Ramos (cell line): ENCODE measurements around the gene SAP30L.

Experiments
- in situ Hi-C: fragments of 300-500 bp; cut with MboI; formaldehyde crosslinking; loops from one replicate; pipeline ENCODE4 v1.14.3; 2022; ENCODE audit warnings: low sequenced_read_pairs; ENCODE audit not compliant: unreplicated experiment

SAP30L gene

DNA sequence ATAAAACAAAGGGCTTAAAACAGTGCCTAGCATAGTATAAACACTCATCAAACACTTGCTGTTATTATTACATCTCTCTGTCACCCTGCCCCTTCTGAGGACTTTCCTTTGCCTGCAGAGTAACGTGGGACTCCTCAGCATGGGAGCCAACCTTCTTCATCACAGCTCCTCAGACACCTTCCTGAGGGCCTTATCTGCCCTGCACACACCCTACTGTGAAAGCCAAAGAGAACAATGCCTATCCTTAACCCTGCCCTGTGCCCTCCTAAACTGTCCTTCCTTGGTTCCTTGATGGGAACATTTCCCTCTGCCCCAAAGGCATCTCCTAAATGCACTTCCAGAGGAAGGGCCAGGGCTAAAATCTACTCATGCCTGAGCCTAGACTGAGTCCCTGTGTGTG is 52.8 kb downstream of the SAP30L start:
- in situ Hi-C loops, result no loop called here

DNA sequence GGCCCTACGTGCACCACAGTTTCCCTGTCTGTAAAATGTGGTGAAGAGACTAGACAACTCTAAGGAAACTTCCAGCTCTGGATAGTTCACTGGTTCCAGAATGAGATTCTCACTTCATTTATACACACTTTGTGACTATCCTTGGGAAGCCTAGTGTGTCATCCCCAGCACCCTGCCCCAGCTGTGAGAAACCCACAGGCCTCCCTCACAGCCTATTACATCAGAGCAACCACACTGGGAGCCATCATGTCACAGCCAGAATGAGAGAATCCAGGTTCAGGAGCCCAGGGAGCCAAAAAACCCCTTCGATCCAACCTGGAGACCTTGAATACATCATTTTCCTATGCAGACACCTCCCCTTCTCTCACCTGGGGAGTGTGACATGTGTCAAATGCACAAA is 53.2 kb downstream of the SAP30L start:
- in situ Hi-C loops, result no loop called here

DNA sequence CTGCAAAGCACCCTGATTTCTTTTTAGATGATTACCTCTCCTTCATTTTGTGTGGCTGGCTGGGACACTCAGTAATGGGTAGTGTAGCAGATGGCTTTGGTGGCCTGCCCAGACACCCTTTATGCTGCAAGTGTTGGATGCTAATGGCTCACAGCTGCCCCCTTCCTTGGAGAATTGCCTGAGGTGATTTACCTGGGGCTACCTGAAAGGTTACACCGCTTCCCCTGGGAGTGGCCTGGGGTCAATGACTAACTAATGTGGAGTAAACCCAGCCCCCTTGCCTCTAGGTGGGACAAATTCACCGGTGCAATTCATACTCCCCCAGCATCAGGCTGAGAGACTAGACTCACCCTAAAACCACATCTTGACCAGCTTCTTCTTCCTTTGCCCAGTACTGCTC is 55.8 kb downstream of the SAP30L start:
- in situ Hi-C loops, result no loop called here

DNA sequence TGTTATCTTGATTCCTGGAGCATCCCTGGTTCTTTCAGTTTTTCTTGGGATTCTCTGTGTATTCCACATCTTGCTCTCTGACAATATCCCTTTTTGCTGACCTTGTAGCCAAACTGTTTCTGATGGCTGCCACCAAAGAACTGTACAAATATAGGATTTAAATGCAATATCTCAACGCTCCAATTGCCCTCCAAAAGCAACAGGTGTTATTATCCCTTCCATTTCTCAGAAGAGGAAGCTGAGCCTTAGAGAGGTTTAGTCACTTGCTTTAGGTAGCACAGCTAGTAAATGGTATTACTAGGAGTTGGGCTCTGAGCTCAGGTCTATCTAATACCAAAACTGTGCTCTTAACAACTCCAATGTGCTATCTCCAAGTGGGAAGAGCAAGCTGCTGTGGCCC is 56.4 kb downstream of the SAP30L start:
- in situ Hi-C loops, result no loop called here

DNA sequence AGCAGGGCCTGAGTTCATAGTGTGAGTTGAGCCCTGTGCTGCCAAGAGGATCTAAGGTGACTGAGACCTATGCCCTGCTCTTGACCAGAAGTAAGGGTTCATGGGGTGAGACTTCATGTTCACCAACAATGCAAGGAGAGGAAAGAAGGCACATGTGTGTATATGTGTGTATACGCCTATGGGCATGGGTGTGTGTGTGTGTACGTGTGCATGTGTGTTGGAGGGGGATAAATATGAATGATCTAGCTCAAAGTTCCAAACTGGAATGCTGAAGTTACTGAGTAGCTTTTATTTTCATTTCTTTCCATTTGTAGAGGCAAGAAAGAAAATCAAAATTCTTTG is 57.9 kb downstream of the SAP30L start:
- in situ Hi-C loops, result no loop called here

DNA sequence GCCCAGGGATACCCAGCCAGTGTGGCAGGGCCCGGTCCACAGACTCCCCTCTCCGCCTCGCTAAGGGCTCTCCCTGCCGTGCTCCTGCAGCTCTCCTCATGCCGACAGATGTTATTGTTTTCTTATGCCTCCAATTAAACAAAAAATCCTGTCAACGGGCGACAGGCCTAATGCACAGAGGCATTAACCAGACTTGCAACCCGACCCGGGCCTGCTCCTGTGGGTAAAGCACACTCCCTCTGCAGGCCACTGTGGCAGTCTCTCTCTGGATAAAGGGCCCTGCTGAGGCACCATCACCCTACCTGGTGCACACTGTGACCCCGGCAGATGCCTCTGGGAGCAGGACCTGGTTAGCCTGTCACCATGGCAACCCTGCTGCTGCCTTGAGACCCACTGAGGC is 59.8 kb downstream of the SAP30L start:
- in situ Hi-C loops, result no loop called here

DNA sequence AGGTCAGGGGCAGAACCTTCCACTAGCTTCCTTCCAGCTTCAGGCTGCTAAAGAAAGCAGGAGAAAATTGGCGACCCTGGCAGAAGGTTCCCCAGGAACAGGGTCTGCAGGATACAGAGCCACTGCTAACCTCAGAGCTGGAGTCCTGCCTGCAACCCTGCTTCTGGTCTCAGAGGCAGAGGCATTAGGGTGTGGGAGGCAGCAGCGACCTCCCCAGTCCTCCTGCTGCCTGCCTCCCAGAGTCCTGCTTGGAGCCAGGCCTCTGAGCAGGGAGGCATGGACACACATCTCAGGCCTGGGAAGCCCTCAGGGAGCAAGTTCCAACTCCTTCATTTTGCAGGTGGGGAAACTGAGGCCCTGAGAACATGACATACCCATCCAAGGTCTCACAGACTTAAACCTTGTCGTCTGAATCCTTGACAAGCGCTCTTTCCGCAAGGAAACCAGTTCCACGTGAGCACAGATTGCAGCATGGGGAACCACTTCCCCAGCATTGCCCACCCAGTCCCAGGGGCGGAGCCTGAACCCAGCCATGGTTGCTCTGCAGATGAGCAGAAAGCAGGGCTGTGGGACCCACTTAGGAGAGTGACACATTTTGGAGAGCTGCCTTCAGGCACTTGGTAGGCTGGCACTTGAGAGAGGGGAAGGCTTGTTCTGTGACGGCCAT is 60.4 kb downstream of the SAP30L start:
- in situ Hi-C loops, result no loop called here

DNA sequence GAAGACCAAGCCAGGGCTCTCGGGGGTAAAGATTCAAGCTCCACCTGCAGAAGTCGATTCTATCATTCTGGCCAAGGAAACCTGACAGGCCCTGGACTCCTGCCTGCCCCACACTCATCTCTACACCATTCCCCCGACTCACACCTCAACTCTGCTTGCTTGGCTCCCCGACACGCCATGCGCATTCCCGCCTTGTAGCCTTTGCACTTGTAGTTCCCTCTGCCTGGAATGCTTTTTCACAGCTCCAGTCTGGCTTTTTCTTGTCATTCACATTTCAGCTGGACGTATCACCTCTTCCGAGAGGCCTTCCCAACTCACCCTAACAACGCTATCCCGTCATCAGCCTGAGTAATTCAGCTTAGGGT is 60.9 kb downstream of the SAP30L start:
- in situ Hi-C loops, result no loop called here

DNA sequence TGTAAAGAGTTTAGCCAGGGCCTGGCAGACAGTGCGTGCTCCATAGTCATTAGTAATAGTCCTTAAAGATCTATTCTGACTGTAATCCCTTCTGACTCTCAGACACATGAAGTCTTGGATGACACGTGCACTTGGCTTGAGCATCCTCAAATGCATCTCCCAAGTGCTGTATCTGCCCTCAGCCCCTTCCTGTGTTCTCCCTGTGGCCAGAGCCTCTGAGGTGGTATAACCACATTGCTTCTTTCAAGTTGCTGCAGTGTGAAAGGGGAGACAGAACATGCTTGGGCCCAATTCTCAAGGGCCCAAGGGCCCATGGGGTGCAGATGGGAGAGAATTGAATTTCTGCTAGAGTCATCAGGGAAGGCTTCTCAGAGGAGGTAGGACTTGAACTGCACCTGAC is 62.3 kb downstream of the SAP30L start:
- in situ Hi-C loops, result no loop called here

DNA sequence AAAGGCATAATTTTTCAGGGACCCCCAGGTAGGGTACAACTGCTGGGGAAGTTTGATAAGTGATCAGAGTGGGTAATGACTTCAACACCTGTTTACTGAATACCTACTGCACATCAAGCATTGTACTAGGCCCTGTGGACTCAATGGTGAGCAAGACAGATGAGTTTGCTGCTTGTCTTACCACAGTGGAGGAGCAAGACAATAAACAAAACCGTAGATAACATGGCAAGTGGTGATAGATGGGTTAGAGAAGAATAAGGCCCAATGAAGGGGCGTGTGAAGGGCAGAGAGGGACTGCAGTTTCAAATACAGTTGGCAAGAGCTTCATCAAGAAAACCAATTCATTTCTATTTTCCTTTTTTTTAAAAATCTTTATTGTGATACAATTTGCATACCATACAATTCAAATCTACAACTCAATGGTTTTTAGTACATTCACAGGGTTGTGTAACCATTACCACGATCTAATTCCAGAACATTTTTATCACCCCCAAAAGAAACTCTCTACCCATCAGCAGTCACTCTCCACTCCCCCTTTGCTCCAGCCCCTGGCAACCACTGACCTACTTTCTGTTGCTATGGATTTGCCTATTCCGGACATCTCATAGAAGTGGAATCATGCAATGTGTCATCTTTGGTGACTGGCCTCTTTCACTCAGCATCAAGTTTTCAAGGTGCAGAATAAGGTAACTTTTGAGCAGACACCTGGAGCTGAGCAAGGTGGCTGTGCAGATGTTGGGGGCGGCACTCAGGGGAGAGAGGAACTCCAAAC is 64.2 kb downstream of the SAP30L start:
- in situ Hi-C loops, result no loop called here
